SW480 (cell line): Measurements from ENCODE around the gene CRYBG2.
"Not testable (repeated sequence)": the region's sequence is repeated elsewhere in the genome, so short reads cannot be mapped to it uniquely, and the experiment has no call there.

Experiments
- DNase-seq: peaks from one replicate; pipeline ENCODE4 v3.0.0-alpha.2; 2016; ENCODE audit warnings: low spot score

Gene CRYBG2

DNA sequence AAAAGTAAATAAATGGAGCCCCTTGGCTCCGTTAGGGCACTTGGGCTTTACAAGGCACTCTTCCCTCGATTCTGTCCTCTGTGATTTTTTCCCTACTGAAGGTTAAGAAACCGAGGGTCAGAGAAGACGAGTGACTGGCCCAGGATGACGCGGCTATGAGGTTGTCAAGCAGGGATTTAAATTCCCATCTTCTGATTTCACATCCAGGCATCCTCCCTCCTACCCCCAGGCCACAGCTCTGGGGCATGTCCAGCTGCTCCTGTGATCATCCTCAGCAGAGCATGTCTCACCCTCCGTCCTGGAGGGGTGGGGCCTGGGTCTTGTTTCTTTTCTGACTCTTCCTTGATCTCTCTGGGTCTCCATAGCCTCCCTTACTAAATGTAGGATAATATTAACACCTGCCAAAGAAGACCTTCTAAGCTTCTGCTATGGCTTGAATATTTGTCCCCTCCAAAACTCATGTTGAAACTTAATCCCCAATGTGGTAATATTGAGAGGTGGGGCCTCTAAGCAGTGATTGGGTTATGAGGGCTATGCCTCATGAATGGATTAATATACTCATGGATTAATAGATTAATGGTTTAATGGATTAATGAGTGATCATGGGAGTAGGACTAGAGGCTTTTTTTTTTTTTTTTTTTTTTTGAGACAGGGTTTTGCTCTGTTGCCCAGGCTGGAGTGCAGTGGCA is 4.6 kb downstream of the CRYBG2 start:
- no peak for DNase-seq

DNA sequence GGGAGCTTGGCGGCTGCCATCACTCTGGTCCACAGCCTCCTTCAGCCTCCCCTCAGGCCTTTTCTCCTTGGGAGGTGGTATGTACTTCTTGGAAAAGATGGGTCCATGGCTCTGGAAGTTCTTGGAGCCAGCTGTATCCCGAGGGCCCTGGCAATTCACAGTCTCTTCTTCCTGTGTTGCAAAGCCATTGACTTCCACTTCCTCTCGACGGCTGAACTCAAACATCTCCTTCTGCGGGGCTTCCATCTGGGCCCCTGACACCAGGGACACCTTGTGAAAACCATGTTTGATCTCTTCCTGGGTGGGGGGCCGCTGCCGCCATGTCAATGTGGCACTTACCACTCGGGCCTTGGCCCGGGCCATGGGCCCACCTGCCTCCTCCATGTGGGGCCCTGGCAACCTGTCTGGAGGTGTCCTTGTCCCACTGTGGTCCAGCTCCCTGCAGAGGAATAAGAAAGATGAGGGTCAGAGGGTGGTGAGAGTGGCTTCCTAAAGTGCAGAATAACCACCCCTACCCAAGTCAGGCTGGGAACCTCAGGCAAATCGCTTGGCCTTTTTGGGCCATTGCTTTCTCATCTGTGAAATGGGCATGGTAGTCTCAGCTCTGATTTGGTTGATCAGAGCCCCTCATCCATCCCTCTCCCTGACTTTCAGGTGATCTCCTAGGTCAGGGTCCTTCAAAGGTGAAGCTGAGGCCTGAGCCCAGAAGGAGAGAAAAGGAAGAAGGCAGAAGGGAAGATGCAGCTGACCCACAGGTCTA is 7.5 kb downstream of the CRYBG2 start:
- no peak for DNase-seq

DNA sequence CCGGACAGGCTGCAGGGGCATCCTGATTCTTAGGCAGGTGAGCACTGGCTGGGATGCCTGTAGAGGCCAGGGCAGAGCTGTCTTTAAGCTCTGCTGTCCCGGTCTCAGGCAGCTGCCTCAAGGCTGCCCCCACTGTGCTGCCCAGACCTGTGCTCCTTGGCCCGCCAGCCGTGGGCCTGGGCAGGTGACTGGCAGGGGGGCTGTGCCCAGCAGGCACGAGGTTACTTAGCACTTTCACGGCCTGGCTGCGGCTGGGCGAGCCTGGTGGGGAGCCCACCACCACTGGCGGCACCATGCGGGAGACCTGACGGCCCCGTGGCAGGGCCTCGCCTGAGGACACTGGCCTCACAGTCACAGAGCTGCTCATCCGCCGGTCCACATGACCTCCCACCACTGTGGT is 8.2 kb downstream of the CRYBG2 start:
- no peak for DNase-seq

DNA sequence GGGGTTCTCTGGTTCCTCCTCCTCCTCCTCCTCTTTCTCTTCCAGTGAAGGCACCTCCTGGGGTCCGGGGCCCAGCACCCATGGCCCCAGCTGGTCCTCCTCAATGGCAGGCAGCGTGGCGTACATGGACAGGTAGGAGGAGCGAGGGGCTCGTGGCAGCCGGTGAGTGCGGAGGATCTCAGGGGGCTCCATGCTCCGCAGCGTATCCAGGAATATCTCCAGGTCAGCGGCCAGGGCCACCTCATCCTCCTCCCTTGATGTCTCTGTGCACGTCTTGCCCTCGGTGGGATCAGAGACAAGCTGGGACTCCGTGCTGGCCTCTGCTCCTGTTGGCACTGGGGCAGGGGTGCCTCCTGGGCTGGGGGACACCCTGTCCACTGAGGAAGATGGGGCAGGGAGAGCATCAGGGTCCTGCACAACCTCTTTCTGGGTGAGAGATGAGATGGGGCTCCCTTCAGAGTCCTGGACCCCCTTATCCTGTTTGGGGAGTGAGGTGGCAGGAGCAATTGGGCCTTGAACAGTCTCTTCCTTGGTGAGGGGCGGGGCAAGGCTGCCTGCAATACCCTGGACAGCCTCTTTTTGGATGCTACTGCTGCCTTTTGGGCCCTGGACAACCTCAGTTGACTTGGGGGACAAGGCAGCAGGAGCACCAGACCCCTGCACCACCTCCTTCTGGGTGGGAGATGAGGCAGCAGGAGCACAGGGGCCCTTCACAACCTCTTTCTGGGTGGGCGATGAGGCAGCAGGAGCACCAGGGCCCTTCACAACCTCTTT is 9.6 kb downstream of the CRYBG2 start:
- no peak for DNase-seq

DNA sequence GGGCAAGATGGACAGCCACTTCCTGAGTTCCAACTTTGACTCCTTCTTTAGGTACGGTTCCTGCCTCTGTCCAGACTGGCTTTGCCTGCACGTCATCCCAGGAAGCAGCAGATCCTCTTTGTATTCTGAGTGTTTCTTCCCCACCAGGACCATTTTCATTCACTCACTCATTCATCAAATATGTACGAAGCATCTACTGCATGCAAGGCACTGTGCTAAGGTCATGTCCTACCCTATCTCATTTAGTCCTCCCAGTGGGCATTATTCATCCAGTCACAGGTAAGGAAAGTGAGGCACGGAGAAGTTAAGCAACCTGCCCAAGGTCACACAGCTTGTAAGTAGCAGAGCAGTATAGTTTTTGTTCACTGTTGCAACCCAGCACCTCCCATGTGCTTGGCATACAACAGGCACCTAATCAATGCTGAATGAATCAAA is 13.9 kb downstream of the CRYBG2 start:
- DNase-seq: no peak

DNA sequence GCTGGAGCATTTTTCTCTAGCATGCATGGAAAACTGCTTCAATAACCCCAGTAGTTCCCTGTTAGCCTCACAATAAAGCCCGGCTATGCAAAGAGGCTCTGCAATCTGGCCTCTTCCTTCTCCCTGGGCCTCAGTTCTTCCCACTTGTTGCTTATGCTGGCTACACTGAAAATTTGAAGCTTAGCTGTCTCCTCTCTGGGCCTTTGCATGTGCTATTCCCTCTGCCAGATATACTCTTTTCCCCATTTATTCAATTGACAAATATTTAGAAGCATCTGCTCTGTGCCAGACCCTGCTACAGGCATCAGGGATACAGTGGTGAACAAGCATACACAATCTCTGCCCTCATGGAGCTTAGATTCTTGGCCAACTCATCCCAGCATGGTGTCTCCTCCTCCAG is 15.3 kb downstream of the CRYBG2 start:
- no peak for DNase-seq

DNA sequence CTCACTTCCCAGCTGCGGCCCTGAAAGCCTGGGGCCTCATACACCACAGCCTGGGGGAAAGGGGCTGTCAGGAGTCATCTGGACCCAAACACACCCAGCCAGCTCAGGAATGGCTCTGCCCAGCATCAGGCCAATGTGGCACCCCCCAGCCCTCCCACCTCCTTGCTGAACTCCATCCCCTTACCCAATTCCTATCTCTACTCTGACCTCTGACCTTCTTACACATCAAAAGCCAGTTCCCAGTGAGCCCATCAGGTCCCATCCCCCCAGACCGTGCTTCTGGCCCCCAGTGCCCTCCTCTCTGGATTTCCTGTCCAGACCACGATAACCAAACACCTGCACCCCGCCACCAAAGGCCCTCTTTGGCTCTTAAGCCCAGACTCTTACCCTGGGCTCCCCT is 16.3 kb downstream of the CRYBG2 start:
- DNase-seq: no peak

DNA sequence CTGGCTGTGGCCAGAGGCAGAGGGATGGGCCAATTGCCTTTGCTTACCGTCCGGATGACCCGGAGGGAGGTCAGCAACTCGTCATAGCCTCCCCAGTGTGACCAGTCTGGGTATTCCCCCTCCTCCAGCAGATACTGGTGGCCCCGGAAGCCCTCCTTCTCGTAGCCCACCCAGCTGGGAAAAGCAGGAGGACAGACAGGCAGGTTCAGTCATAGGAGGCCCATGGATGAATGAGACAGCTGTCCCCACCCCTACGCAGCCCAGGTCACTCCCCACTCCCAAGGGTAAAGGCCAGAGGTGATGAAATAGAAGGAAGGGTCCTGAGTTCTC is 16.8 kb downstream of the CRYBG2 start:
- DNase-seq: no peak

DNA sequence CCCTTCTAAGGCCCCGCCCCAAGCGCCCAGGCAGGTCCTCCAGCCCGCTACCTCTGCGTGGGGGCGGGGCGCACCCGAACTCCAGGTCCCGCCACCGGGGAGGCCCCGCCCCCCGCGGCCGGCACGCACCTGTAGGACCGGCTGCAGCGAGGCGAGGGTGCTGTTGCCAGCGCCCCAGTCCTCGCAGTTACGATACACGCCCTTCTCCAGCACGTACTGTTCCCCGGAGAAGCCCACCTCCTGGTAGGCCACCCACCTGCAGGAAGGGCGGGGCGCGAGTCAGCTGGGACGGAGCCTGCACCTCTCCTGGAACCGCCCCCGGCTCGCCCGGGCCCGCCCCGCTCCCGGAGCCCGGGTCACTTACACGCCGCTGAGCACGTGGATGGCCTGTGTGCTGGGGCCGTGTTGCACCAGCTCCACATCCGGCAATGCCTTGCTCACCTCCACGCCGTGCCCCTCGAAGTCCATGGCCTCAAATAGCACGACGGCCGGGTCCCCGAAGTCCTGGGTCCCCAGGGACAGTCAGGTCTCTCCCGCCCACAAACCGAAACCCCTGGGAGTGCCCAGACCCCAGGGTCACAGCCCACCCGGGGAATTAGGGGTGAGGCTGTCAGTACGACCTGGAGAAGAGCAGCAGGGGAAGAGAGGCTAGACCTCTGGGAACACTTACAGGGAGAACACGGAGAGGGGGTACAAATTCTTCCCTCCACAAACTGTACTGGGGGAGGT is 17.3 kb downstream of the CRYBG2 start:
- peak; percentile 96 for DNase-seq

DNA sequence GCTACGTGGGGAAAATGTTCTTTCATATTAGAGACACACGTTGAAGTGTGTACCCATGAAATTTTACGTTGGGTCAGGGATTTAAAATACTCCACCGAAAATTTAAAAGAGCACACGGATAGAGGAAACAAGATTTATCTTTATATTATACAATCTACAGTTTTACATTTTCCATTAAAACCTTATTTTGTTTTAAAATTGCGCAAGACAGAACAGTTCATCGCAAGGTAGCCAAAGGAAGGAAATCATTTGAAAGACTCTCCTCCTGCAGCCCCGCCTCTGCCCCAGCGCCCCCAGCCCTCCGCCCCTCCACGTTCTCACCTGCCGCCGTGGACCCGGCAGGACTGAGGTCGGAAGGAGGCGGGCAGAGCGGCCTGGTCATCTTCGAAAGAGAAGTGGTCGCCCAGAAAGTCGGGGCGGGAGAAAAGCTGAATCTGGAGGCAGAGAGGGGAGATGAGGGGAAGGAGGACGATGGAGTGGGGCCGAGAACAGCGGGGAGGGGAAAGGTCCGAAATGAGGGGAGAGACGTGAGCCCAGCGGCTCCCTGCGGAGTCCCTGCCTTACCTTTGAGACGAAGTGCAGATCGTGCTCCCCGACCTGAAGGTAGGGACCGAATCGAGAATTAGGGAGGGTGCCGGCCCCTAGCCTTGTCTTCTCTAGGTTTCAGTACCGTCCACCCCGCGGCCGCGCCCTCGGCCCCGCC is 18.0 kb downstream of the CRYBG2 start:
- no peak for DNase-seq

DNA sequence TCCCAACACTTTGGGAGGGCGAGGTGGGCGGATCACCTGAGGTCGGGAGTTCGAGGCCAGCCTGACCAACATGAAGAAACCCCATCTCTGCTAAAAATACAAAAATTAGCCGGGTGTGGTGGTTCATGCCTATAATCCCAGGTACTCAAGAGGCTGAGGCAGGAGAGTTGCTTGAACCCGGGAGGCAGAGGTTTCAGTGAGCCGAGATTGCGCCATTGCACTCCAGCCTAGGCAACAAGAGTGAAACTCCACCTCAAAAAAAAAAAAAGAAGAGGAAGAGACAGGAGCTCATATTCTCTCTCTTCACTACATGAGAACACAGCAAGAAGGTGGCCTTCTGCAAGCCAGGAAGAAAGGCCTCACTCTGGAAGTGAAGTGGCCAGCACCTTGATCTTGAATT is 20.6 kb downstream of the CRYBG2 start:
- not testable (repeated sequence) for DNase-seq

DNA sequence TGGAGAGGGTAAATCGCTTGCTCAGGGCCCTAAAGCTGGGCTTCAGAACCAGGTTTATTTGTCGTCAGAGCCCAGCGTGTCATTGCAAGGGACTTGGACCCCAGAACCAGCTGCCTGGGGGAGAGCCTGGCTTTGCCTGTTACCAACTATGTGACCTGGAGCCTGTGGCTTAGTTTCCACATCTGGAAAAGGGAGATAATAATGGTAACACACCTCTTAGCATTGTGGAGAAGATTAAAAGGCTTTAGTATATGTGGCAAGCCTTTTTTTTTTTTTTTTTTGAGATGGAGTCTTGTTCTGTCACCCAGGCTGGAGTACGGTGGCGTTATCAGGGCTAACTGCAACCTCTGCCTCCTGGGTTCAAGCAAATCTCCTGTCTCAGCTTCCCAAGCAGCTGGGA is 23.7 kb downstream of the CRYBG2 start:
- no peak for DNase-seq

DNA sequence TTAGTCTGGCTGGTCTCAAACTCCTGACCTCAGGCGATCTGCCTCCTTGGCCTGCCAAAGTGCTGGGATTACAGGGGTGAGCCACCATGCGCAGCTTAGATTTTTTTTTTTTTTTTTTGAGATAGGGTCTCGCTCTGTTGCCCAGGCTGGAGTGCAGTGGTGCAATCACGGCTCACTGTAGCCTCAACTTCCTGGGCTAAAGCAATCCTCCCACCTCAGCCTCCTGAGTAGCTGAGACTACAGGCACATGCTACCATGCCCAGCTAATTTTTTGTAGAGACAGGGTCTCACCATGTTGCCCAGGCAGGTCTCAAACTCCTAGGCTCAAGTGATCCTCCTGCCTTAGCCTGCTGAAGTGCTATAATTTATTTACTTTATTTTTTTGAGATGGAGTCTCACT is 24.6 kb downstream of the CRYBG2 start:
- DNase-seq: not testable (repeated sequence)

DNA sequence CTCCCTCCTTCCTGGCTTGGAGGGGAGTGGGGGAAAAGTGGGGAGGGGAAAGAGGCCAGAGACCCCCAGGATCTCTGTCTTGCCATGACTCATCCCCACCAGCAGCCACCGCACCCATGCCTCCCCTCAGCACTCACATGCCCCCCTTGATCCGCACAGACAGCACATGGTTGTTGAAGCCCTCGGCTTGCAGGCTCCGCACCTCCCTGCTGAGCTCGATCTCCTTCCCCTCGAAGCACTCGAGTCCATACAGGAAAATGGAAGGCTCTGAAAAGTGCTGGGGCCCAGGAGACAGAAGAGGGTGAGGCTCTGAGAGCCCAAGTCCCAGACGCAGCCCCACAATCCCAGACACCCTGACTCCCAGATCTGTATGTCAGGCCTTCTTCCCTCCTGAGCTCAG is 25.3 kb downstream of the CRYBG2 start:
- no peak for DNase-seq

DNA sequence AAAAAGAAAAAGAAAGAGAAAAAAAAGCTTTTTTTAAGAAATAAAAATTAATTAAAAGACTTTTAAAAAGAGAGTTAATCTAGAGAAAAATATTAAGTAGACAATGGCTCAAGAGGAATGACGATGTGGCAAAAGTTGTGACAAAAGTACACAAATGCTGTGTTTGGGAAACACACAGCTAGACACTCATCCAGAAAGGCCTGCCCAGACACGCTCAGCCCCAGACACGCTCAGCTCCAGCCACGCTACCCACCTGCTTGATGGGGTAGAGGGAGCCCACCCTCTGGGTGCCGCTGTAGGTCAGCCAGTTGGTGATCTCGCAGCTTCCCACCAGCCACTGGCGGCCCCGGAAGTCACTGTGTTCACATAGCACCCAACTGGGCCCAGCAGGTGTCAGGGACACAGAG is 26.0 kb downstream of the CRYBG2 start:
- peak; percentile 46 for DNase-seq

DNA sequence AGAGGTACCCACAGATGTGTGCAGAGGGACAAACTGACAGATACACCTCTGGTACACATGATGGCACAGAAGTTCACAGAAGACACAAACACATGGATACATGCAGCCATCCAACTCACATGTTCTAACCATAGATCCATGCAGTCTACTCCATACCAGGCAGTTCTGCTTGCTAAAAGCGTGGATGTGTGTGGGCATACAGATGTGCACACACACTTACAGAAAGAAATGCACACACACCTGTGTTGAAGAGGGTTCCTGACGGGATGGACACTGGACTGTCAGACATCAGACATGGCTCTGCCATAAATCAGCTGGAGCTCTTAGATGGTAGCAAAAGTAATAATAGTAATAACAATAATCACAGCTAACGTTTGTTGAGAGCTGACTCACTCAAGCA is 29.4 kb downstream of the CRYBG2 start:
- DNase-seq: no peak

DNA sequence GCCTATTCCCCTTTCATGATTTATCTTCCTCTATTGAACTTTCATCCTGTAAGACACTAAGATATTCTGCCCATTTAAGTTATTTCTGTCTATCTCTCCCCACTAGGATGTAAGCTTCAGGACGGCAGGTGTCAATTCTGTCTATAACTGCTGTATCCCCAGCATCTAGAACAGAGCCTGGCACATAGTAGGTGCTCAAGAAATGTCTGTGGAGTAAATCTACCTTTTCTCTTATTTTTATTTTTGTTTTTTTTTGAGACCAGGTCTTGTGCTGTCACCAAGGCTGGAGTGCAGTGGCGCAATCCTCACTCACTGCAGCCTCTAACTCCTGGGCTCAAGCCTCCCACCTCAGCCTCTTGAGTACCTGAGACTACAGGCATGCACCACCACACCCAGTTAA is 30.5 kb downstream of the CRYBG2 start:
- DNase-seq: no peak

DNA sequence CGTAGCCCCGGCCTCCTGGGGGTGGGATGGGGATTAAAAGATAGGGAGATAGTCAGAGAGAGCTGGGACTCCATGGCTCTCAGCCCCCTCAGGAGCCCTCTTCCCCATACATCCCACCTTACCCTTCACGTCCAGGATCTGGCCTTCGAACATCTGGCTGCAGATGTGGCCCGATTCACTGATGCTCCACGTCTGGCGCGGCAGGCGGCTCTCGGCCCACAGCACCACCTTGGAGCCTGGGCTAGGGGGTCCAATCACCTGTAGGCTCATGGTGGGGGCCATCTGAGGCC is 31.9 kb downstream of the CRYBG2 start:
- DNase-seq: no peak

DNA sequence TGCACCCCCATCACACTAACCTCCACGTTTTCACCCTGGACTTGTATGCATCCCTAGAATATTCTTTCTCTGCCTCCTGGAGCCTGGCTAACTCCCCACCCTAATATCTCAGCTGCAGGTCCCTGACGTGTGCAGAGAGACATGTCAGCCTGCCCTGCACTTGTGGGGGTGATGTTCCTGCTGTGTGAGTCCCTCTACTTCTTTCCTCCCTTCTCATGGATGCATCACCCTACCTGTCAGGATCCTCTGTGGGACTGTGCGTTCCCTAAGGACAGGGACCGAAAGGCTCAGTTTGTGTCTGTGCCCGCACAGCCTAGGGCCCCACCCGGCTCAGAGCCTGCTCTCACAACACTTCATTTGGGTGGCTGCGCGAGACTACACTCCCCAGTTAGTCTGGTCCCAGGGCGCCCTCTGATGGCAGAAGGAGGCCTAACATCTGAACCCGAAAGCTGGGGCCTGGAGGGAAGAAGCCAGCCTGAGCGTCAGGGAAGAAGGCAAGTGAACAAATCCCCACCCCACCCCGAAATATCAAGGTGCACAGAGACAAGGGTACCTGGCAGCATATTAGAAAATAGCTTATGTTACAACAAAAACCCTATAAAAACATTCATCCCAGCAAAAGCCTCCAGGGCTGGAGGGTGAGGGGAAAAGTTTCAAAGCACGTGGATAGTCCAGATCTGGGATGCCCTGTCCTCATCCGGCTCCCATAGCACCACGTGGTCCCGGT is 32.5 kb downstream of the CRYBG2 start:
- peak; percentile 46 for DNase-seq

DNA sequence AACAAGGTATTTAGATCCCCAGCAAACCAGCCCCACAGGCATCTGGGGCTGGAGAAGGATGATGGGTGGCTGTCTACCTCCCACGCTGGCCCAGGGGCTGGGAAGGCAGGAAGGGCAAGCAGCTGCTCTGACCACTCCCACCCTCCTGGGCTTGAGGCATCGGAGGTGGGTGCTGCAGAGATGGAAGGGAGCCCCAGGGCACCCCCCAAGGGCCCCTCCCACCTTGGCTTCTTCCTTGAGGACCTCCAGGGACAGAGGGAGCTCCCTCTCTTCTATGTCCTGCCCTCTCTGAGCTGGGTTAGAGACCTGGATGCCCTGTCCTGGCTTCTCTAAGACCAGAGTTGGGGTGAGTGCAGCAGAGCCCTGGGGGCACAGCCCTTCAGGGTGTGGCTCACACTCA is 33.0 kb downstream of the CRYBG2 start:
- DNase-seq: no peak

DNA sequence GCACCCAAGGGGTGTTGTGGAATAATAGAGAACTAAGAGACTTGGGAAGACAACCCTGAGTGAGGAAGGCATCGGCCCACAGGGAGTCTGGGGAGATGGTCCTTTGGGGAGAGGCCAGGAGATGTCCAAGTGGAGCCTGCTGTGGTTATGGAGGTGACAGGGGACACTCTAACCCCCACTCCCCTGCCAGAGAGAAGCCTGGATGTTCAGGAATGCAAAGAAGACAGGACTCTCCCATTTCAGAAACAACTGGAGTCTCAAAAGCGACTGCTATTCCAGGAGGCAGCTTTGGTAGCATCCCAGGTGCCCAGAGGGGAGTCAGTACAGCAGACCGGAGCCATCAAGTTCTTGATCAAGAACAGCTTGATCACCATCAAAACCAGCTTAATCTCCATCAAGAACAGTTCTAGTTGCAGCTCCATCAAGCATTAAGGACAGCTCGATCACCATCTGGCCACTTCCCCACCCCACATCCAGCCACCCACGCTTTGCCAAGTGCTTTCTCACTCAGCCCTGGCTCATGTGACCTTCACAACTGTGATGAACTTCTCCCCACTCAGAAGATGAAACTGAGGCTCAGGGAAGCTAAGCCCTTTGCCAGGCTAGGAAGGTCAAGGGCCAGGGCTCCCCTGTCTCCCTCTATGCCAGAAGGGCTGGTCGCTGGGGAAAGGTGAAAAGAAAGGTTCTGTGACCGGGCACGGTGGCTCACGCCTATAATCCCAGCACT is 35.4 kb downstream of the CRYBG2 start:
- no peak for DNase-seq
